Measurements from ENCODE around the gene LENEP. TPM values are rescaled to one million over a fixed set of nuclear protein-coding genes. Genes with fewer than 3 reads are reported as not detected.

Gene LENEP
- total and polyA plus RNA-seq, 2 donors (not counting 1 experiment from before 2014, with no cell fraction given): not detected

GRCh38 chr1:155003766-155004351, 10.5 kb downstream of the LENEP start:
- peaks cover 16% of the 10 kb centered on the region for H3K79me2 ChIP-seq (ENCODE audit: control insufficient read depth, insufficient read depth, low read length)
- DNase-seq (ENCODE audit: low read depth in 2 of 2): peak; percentile 59 to 61
- H2AFZ ChIP-seq (ENCODE audit: low read length): no peak overlapping the region
- H3K36me3 ChIP-seq (ENCODE audit: control insufficient read depth, insufficient read depth, low read length): no peaks in the 10 kb centered on the region
- no peaks in the 10 kb centered on the region for H4K20me1 ChIP-seq (ENCODE audit: control insufficient read depth, extremely low read depth, insufficient read depth, low read length)
- H3K27ac ChIP-seq (ENCODE audit: insufficient read depth, low read length): peak overlapping the region; percentile 84
- no peaks in the 10 kb centered on the region for H3K27me3 ChIP-seq (ENCODE audit: control insufficient read depth, insufficient read depth, low read length)
- no peaks in the 10 kb centered on the region for H3K9me3 ChIP-seq (ENCODE audit: control insufficient read depth, insufficient read depth, low read depth, low read length)
- H3K4me1 ChIP-seq (ENCODE audit: control insufficient read depth, extremely low read depth, insufficient read depth, low read length): peaks cover 26% of the 10 kb centered on the region
- peak overlapping the region; percentile 88 for H3K4me2 ChIP-seq (ENCODE audit: extremely low read depth, insufficient read depth, low read length)
- peak overlapping the region; percentile 62 for H3K9ac ChIP-seq (ENCODE audit: insufficient read depth, low read length)
- TF ChIP-seq EZH2 (IDR thresholded peaks at IDR 0.05; ENCODE audit: low read length, missing control alignments) (no peak), CTCF (conservative IDR thresholded peaks at IDR 0.05 in 1 of 2, IDR thresholded peaks at IDR 0.05 in 1 of 2; ENCODE audit: low read depth in 1 of 2, low read length in 2 of 2) (no peak)
- peak overlapping the region; percentile 83 to 96 (median 91) for H3K4me3 ChIP-seq (replicated peaks in 1 of 4; ENCODE audit: control extremely low read depth in 1 of 4, insufficient read depth in 1 of 4, low read depth in 3 of 4, low read length in 4 of 4)

- Histone ChIP-seq H3K27ac (ENCODE audit: insufficient read depth, low read length) (peak overlapping the region; percentile 84), H3K9ac (ENCODE audit: insufficient read depth, low read length) (peak overlapping the region; percentile 36), H2AFZ (ENCODE audit: low read length) (no peak overlapping the region), H3K36me3 (ENCODE audit: control insufficient read depth, insufficient read depth, low read length) (no peaks in the 10 kb centered on the region), H3K9me3 (ENCODE audit: control insufficient read depth, insufficient read depth, low read depth, low read length) (no peaks in the 10 kb centered on the region), H3K4me2 (ENCODE audit: extremely low read depth, insufficient read depth, low read length) (peak overlapping the region; percentile 88), H3K79me2 (ENCODE audit: control insufficient read depth, insufficient read depth, low read length) (peaks cover 16% of the 10 kb centered on the region), H3K4me3 (replicated peaks in 1 of 4; ENCODE audit: control extremely low read depth in 1 of 4, insufficient read depth in 1 of 4, low read depth in 3 of 4, low read length in 4 of 4) (peak overlapping the region; percentile 74 to 96 (median 86)), H4K20me1 (ENCODE audit: control insufficient read depth, extremely low read depth, insufficient read depth, low read length) (no peaks in the 10 kb centered on the region), H3K27me3 (ENCODE audit: control insufficient read depth, insufficient read depth, low read length) (no peaks in the 10 kb centered on the region), H3K4me1 (ENCODE audit: control insufficient read depth, extremely low read depth, insufficient read depth, low read length) (peaks cover 24% of the 10 kb centered on the region)
- no peak for TF ChIP-seq CTCF (conservative IDR thresholded peaks at IDR 0.05 in 1 of 2, IDR thresholded peaks at IDR 0.05 in 1 of 2; ENCODE audit: low read depth in 1 of 2, low read length in 2 of 2)
- no peak for TF ChIP-seq EZH2 (IDR thresholded peaks at IDR 0.05; ENCODE audit: low read length, missing control alignments)
- peak in 1 of 2 donors; percentile 41 for DNase-seq (ENCODE audit: low read depth in 2 of 2)
Measured at GRCh38 chr1:155004352-155005075, 11.1 kb downstream of the LENEP start.

GRCh38 chr1:155005076-155006011, 12.0 kb downstream of the LENEP start:
- Histone ChIP-seq H3K27me3 (ENCODE audit: control insufficient read depth, insufficient read depth, low read length) (no peaks in the 10 kb centered on the region), H3K36me3 (ENCODE audit: control insufficient read depth, insufficient read depth, low read length) (no peaks in the 10 kb centered on the region), H4K20me1 (ENCODE audit: control insufficient read depth, extremely low read depth, insufficient read depth, low read length) (no peaks in the 10 kb centered on the region), H3K9ac (ENCODE audit: insufficient read depth, low read length) (no peak overlapping the region), H3K4me3 (replicated peaks in 1 of 4; ENCODE audit: control extremely low read depth in 1 of 4, insufficient read depth in 1 of 4, low read depth in 3 of 4, low read length in 4 of 4) (peak overlapping the region in 1 of 4 experiments; percentile 14), H3K4me1 (ENCODE audit: control insufficient read depth, extremely low read depth, insufficient read depth, low read length) (peaks cover 15% of the 10 kb centered on the region), H3K9me3 (ENCODE audit: control insufficient read depth, insufficient read depth, low read depth, low read length) (no peaks in the 10 kb centered on the region), H3K79me2 (ENCODE audit: control insufficient read depth, insufficient read depth, low read length) (peaks cover 16% of the 10 kb centered on the region), H3K27ac (ENCODE audit: insufficient read depth, low read length) (no peak overlapping the region), H2AFZ (ENCODE audit: low read length) (no peak overlapping the region), H3K4me2 (ENCODE audit: extremely low read depth, insufficient read depth, low read length) (no peak overlapping the region)
- TF ChIP-seq CTCF (conservative IDR thresholded peaks at IDR 0.05 in 1 of 2, IDR thresholded peaks at IDR 0.05 in 1 of 2; ENCODE audit: low read depth in 1 of 2, low read length in 2 of 2) (no peak), EZH2 (IDR thresholded peaks at IDR 0.05; ENCODE audit: low read length, missing control alignments) (no peak)
- DNase-seq (ENCODE audit: low read depth in 2 of 2): peak; percentile 27 to 37
